ENCODE data around the gene FNBP1. TPM values are rescaled to one million over a fixed set of nuclear protein-coding genes. Genes with fewer than 3 reads are reported as not detected.

Gene FNBP1
- total RNA-seq, 1 experiment from 2014 or later = 53.6 TPM

- ATAC-seq (no peak), DNase-seq (ENCODE audit: low read depth, low spot score) (no peak)
- H3K9me3 ChIP-seq (ENCODE audit: control insufficient read depth, insufficient read depth, low read depth, low read length) = no peaks in the 10 kb centered on the region
- in situ Hi-C loops (cut with HindIII; ENCODE audit: low pct_unique_long_range_greater_than_20kb, low sequenced_read_pairs) = no loop called here
- no peak overlapping the region for H3K4me3 ChIP-seq (ENCODE audit: low read depth in 2 of 2, low read length in 2 of 2)
- H3K27ac ChIP-seq (ENCODE audit: low read length) = no peak overlapping the region
- no peaks in the 10 kb centered on the region; the same call in 1 of the 2 replicates for H3K4me1 ChIP-seq (ENCODE audit: control insufficient read depth, insufficient read depth, low read length)
- no peaks in the 10 kb centered on the region for H3K27me3 ChIP-seq (ENCODE audit: control insufficient read depth, insufficient read depth, low read length)
- intact Hi-C loops (cut with micrococcal nuclease; ENCODE audit: unreplicated experiment) = no loop called here
- BruUV-seq (replicated peaks) = no TSS peak
- POLR2A ChIA-PET = no interaction called here
- CTCF ChIA-PET = no interaction called here
- H3K36me3 ChIP-seq (ENCODE audit: control insufficient read depth, insufficient read depth, low read length) = no peaks in the 10 kb centered on the region
- TF ChIP-seq TCF7L2 (IDR thresholded peaks at IDR 0.05; ENCODE audit: low read depth, low read length) = no peak
- TF ChIP-seq CTCF (IDR thresholded peaks at IDR 0.05) = no peak
- no peak for TF ChIP-seq REST (IDR thresholded peaks at IDR 0.05; ENCODE audit: insufficient read depth in 1 of 2, low read depth in 2 of 2, low read length in 1 of 2)
- TF ChIP-seq POLR2AphosphoS5 (IDR thresholded peaks at IDR 0.05; ENCODE audit: low read depth, low read length) = no peak
- no peak for TF ChIP-seq SIN3A (IDR thresholded peaks at IDR 0.05; ENCODE audit: borderline replicate concordance, insufficient read depth, low read depth, low read length)
These were observed 26.1 kb upstream of the FNBP1 start for GRCh38 chr9:130069048-130069447.

GRCh38 chr9:130064621-130065020, 21.6 kb upstream of the FNBP1 start:
- DNase-seq (ENCODE audit: low read depth, low spot score) (no peak), ATAC-seq (no peak)
- BruUV-seq (replicated peaks) = no TSS peak
- intact Hi-C loops (cut with micrococcal nuclease; ENCODE audit: unreplicated experiment) (no loop called here), in situ Hi-C loops (cut with HindIII; ENCODE audit: low pct_unique_long_range_greater_than_20kb, low sequenced_read_pairs) (no loop called here)
- TF ChIP-seq SIN3A (IDR thresholded peaks at IDR 0.05; ENCODE audit: borderline replicate concordance, insufficient read depth, low read depth, low read length) (no peak), TCF7L2 (IDR thresholded peaks at IDR 0.05; ENCODE audit: low read depth, low read length) (no peak), REST (IDR thresholded peaks at IDR 0.05; ENCODE audit: insufficient read depth in 1 of 2, low read depth in 2 of 2, low read length in 1 of 2) (no peak), CTCF (IDR thresholded peaks at IDR 0.05) (no peak), POLR2AphosphoS5 (IDR thresholded peaks at IDR 0.05; ENCODE audit: low read depth, low read length) (no peak)
- POLR2A ChIA-PET = no interaction called here
- H3K9me3 ChIP-seq (ENCODE audit: control insufficient read depth, insufficient read depth, low read depth, low read length) = no peaks in the 10 kb centered on the region
- H3K27ac ChIP-seq (ENCODE audit: low read length) = no peak overlapping the region
- H3K4me3 ChIP-seq (ENCODE audit: low read depth in 2 of 2, low read length in 2 of 2) = no peak overlapping the region
- no peaks in the 10 kb centered on the region for H3K36me3 ChIP-seq (ENCODE audit: control insufficient read depth, insufficient read depth, low read length)
- H3K27me3 ChIP-seq (ENCODE audit: control insufficient read depth, insufficient read depth, low read length) = no peaks in the 10 kb centered on the region
- H3K4me1 ChIP-seq (ENCODE audit: control insufficient read depth, insufficient read depth, low read length) = no peaks in the 10 kb centered on the region
- CTCF ChIA-PET = no interaction called here
